Prostate gland (tissue), 2 donors: Measurements from ENCODE around the gene SPDYE6.
"Not testable (repeated sequence)": the region's sequence is repeated elsewhere in the genome, so short reads cannot be mapped to it uniquely, and the experiment has no call there.

Source experiments
- POLR2A ChIP-seq: fragments of 450-650 bp; IDR thresholded peaks from one replicate; pipeline ENCODE4 v1.6.1; 2016; ENCODE audit warnings: antibody characterized with exemption, mild to moderate bottlenecking
- TF ChIP-seq, protein P1 (sequence below), 4 experiments: fragments of 200-600 bp in 2 of 4; fragments of 450-650 bp in 2 of 4; sonication (generic) in 2 of 4; IDR thresholded peaks; 1 replicate in 3 of 4; 2 replicates in 1 of 4; pipeline ENCODE4 v1.5.1; 2016 to 2019; ENCODE audit warnings: antibody characterized with exemption in 4 of 4, mild to moderate bottlenecking in 2 of 4, moderate library complexity in 2 of 4

GRCh38 chr7:102370038-102370437 is 13.8 kb upstream of the SPDYE6 start:
- TF ChIP-seq POLR2A: not testable (repeated sequence)
- TF ChIP-seq, protein P1, sequence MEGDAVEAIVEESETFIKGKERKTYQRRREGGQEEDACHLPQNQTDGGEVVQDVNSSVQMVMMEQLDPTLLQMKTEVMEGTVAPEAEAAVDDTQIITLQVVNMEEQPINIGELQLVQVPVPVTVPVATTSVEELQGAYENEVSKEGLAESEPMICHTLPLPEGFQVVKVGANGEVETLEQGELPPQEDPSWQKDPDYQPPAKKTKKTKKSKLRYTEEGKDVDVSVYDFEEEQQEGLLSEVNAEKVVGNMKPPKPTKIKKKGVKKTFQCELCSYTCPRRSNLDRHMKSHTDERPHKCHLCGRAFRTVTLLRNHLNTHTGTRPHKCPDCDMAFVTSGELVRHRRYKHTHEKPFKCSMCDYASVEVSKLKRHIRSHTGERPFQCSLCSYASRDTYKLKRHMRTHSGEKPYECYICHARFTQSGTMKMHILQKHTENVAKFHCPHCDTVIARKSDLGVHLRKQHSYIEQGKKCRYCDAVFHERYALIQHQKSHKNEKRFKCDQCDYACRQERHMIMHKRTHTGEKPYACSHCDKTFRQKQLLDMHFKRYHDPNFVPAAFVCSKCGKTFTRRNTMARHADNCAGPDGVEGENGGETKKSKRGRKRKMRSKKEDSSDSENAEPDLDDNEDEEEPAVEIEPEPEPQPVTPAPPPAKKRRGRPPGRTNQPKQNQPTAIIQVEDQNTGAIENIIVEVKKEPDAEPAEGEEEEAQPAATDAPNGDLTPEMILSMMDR (IDR thresholded peaks at IDR 0.05): not testable (repeated sequence)
